Anterior cingulate cortex (tissue), 58 donors: ENCODE measurements around the gene ZBTB43.
A peak's percentile ranks its signal among the peaks of the same experiment; 100 is the strongest.
"Not testable (repeated sequence)": the region's sequence is repeated elsewhere in the genome, so short reads cannot be mapped to it uniquely, and the experiment has no call there.

Experiments
- DNase-seq, 58 donors: peaks; one replicate each; lab custom pipeline; 2025; lab: John Stamatoyannopoulos, UW

ZBTB43 gene

DNA sequence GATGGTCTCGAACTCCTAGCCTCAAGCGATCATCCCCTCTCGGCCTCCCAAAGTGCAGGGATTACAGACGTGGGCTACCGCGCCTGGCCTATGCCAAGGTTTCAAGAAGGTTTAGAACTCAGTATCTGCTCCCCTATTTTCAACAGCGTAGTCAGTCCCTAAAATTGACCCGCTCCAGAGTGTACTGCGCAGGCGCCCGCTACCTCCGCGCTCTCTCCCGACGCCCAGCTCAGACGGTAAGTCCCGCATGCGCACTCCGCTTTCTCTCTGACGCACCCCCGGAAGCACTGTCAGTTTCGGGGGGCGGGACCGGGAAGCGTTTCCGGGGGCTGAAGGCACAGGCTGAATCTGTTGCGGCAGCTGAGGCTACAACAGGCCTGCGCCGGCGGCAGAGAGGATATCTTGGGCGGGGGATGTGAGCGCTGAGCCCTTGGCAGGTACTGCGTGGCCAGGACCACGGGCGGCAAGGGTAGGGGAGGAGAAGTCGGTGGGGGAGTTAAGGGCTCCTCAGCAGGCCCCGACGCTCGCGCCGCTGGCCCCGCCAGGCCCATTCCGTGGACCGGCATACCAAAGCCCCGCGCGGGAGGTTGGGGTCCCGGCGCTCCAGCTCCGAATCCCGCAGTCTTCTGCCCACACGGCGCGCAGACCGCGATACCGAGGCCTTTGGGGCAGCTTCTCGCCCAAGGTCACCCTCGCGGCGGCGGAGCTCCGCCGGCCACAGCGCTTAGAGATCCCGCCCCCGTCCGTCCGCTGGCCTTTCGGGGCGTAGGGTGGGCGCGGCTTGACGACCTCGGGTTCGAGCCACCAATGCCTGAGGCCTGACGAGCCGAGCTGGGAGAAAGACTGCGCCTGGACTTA is at the start of gene ZBTB43:
TSS of gene ZBTB43 (plus strand) at position 345 of the 858 bp plus-strand sequence. CDS start 27,470 bp downstream, outside the sequence.
- peak; percentile 36 to 96 (median 92) for DNase-seq

GRCh38 chr9:126755317-126755875 is 49.4 kb upstream of the ZBTB43 start:
- no peak for DNase-seq

DNA sequence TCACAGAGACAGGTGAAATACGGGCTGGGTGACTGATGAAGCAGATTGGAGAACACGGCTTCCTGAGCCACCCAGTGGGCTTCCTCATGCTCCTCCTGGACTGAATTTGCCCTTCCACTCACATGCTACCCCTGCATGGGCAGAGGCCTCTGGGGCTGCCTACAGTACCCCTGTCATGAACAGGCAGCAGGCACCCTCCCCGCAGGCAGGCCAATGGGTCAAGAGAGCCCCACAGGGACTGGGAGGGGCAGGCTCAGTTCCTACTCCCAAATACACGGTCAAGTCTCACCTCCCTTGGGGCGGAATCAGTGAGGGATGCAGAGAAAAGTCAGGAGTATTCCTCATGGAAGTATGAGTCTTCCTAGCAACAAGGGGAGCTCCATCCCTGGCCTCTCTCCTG is 48.6 kb upstream of the ZBTB43 start:
- no peak for DNase-seq

DNA sequence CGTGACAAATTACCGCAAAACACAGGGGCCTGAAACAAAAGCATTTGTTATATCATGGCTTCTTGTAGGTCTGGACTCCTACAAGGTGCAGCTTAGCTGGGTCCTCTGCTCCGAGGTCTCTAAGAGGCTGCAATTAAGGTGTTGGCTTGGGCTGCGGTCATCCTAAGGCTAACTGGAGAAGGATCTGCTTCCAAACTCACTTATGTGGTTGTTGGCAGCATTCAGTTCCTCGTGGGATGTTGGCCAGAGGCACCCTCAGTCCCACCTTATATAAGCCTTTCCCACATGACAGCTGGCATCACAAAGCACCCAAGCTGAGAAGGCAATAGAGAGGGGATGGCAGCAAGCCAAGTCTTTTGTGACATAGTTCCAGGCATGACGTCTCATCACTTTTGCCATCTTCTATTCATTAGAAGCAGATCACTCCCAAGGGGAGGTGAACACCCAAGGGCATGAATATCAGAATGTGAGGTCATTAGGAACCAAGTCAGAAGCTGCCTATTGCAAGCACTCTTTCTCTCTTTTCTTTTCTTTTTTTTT is 47.9 kb upstream of the ZBTB43 start:
- DNase-seq: peak in 5 of 58 donors; percentile 8 to 60 (median 16)

DNA sequence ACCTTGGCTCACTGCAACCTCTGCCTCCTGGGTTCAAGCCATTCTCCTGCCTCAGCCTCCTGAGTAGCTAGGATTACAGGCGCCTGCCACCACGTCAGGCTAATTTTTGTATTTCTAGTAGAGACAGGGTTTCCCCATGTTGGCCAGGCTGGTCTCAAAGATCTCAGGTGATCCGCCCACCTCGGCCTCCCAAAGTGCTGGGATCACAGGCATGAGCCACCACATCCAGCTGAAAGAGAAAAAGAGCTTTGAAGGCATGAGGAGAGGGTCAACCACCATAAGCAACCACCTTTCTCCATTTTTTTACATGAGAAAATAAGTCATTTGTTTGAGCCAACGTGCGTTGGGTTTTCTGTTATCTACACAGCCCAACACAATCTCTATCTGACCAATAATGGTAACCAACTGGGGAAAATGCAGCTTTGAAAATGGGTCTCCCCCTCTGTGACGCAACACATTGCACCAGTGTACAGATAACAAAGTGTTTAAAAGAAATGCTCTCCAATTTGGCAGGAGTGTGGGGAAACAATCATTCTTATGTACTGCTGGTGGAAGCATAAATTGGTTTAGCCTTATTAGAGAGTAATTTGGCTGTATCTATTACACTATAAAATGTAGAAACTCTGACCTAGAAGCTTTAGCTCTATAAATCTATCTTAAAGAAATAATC is 45.8 kb upstream of the ZBTB43 start:
- DNase-seq: no peak

DNA sequence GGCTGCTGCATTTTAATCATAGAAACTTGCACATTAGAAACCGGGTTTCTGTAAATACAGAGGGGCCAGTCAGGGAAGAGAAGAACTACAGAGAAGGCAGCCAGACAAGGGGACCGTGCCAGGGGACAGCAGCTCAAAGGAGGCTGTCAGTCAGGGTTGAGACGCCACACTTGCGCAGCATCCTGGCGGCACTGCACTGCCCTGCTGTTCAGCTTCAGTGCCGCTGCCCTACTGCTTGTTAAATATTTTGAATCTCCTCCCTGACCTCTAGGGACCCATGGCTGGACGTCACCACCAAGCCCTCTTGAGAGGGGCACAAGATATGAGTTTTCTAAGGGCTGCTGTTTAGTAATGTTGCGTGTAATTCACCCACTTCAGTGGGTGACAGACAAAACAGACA is 43.6 kb upstream of the ZBTB43 start:
- no peak for DNase-seq

DNA sequence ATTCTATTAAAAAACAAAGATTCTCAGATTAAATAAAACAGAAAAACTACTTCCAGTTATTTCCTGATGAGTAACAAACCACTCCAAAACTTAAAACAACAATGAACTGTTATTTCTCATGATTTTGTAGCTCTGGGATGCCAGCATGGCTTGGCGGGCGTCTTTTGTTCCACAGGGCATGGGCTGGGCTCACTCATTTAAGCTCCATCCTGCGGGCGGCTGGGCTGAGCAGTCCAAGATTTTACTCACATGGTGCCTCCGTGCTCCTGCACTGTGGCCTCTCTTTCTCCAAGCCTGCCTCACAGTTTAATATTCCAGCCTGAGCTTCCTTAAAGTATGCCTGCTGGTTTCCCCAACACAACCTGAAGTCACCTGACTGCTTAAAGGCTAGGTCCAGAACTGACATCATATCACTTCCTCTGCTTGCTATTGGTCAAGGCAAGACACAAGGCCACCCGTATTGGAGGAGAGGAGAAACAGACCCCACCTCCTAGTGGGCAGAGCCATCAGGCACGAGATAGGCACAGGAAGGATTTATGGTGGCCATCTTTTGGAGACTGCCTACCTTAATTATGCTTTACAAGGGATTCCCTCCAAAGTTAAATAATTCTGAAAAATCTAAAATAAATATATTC is 41.6 kb upstream of the ZBTB43 start:
- DNase-seq: no peak

DNA sequence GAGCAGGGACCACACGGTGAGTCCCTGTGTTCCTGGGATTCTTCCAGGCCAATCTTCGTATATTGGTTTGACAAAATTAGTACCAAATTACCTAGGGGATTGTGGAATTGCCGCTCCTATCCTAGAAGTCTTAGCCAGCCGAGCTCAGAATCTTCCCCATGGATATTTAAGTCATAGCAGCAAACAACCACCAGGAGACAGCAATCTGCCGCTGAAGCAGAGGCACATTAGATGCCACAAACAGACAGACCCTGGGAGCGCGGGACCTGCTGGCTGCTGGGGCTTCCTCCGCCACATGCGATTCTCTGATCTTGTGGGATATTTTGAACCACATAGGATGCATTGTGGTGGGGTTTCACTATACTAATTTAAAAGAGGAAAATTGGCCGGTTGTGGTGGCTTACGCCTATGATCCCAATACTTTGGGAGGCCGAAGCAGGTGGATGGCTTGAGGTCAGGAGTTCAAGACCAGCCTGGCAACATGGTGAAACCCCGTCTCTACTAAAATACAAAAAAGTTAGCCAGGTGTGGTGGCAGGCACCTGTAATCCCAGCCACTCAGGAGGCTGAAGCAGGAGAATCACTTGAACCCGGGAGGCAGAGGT is 31.7 kb upstream of the ZBTB43 start:
- no peak for DNase-seq

DNA sequence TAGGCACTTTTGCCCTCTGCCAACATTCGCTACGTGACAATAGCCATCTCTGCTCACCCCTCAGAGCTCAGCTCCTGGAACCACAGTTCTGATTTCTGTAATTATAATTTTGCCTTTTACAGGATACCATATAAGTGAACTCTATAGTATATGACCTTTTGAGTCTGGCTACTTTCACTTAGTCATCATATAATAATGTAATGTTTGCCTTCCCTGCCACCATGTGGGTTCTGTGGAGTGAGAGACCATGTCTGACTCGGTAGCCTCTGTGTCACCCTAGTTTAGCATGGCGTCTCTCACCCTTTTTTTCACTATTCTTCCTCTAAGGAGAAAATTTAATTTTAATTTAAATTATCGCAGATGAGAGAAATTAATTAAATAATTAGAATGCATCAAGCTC is 28.9 kb upstream of the ZBTB43 start:
- DNase-seq: no peak

- DNase-seq: no peak
Observed at GRCh38 chr9:126777733-126778132, 27.1 kb upstream of the ZBTB43 start.

DNA sequence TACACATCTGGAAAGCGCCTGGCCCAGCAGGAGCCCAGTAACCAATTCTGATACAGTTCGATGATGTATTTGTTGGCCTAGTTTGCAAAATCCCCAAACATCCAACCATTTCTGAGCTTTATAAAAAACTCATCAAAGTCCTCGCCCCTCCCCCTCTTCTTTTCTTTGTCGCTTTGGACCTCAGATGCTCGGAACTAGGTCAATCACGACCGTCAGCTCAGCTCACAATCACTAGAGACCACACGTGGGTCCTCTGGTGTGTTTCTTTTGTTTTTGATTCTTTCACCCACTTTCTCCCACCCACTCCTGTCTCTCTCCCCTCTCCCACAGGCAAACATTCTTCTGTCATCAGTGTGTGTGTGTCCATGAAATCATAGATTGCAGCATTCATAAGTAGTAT is 26.7 kb upstream of the ZBTB43 start:
- no peak for DNase-seq

GRCh38 chr9:126778696-126779095 is 26.1 kb upstream of the ZBTB43 start:
- not testable (repeated sequence) for DNase-seq

- DNase-seq: peak in 57 of 58 donors; percentile 6 to 91 (median 64)
Observed at GRCh38 chr9:126781186-126782052, 23.4 kb upstream of the ZBTB43 start.

- no peak for DNase-seq
Observed at GRCh38 chr9:126782053-126782388, 22.8 kb upstream of the ZBTB43 start.

DNA sequence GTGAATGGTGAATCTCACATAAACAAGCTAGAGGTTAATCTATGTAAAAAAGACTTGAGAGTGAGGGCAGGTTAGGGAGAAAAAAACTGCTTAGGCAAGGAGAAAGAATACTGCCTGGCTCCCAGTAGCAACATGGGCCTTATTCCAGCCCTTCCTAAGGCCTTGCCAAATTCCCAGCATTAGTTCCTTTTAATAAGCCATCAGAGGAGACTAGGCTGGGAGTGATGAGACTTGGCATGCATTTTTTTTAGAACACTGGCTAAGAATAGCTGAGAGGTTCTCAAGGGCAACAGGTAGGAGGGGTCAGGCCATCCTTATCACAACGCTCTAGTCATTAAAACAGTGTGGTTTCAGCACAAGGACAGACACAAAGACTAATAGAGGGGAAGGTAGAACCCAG is 20.9 kb upstream of the ZBTB43 start:
- DNase-seq: no peak

GRCh38 chr9:126784401-126784800 is 20.4 kb upstream of the ZBTB43 start:
- DNase-seq: no peak

GRCh38 chr9:126784841-126785240 is 20.0 kb upstream of the ZBTB43 start:
- DNase-seq: not testable (repeated sequence)

DNA sequence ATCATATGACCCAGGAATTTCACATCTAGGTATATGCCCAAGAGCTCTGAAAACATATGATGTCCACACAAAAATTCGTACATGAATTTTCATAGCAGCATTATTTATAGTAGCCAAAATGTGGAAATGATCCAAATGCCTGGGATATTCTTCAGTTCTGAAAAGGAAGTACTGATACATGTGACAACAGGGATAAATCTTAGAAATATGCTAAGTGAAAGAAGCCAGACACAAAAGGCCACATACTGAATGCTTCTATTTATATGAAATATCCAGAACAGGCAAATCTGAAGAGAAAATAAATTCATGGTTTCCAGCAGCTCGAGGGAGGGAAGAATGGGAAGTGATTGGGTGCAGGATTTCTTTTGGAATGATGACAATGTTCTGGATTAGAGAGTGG is 16.8 kb upstream of the ZBTB43 start:
- no peak for DNase-seq

- no peak for DNase-seq
Observed at GRCh38 chr9:126788634-126789349, 16.0 kb upstream of the ZBTB43 start.
